ENCODE data around the gene JPH3.
"Not testable (repeated sequence)": the region's sequence is repeated elsewhere in the genome, so short reads cannot be mapped to it uniquely, and the experiment has no call there.

- not testable (repeated sequence) for TF ChIP-seq POLR2A, CTCF (IDR thresholded peaks at IDR 0.05)
Measured at GRCh38 chr16:87726577-87726976, 124.3 kb downstream of the JPH3 start.
